Stimulated activated CD8-positive, alpha-beta memory T cell treated with anti-CD3 and anti-CD28 coated beads, Interleukin-15, amount 100 ng/mL, for 4 hours (primary cell): ENCODE results near the gene SCCPDH.
A peak's percentile ranks its signal among the peaks of the same experiment; 100 is the strongest.
"Not testable (repeated sequence)": the region's sequence is repeated elsewhere in the genome, so short reads cannot be mapped to it uniquely, and the experiment has no call there.

Experiments
- DNase-seq, 2 donors: peaks; one replicate each; pipeline ENCODE4 v3.0.0-alpha.2; 2020; ENCODE audit warnings: low read depth in 2 of 2

SCCPDH gene

GRCh38 chr1:246724016-246724730, at the start of gene SCCPDH:
Gene SCCPDH (plus strand): TSS chr1:246724409. CDS start chr1:246724423, 14 bp downstream.
- peak; percentile 38 to 53 for DNase-seq

- no peak for DNase-seq
These were observed 46.4 kb upstream of the SCCPDH start for GRCh38 chr1:246677842-246678241.

- DNase-seq: no peak
These were observed 45.1 kb upstream of the SCCPDH start for GRCh38 chr1:246678816-246679793.

- DNase-seq: no peak
These were observed 44.4 kb upstream of the SCCPDH start for GRCh38 chr1:246679794-246680177.

- no peak for DNase-seq
These were observed 44.0 kb upstream of the SCCPDH start for GRCh38 chr1:246680190-246680589.

- no peak for DNase-seq
These were observed 43.5 kb upstream of the SCCPDH start for GRCh38 chr1:246680696-246681130.

GRCh38 chr1:246681900-246682895, 42.0 kb upstream of the SCCPDH start:
- DNase-seq: no peak

GRCh38 chr1:246683521-246683920, 40.7 kb upstream of the SCCPDH start:
- DNase-seq: no peak

- no peak for DNase-seq
These were observed 37.2 kb upstream of the SCCPDH start for GRCh38 chr1:246687002-246687401.

GRCh38 chr1:246689409-246690008, 34.7 kb upstream of the SCCPDH start:
- peak in 1 of 2 donors; percentile 13 for DNase-seq

GRCh38 chr1:246690100-246690499, 34.1 kb upstream of the SCCPDH start:
- no peak for DNase-seq

GRCh38 chr1:246691622-246692495, 32.4 kb upstream of the SCCPDH start:
- DNase-seq: no peak

GRCh38 chr1:246694213-246694895, 29.9 kb upstream of the SCCPDH start:
- DNase-seq: not testable (repeated sequence)

- no peak for DNase-seq
These were observed 29.1 kb upstream of the SCCPDH start for GRCh38 chr1:246695136-246695535.

- no peak for DNase-seq
These were observed 28.5 kb upstream of the SCCPDH start for GRCh38 chr1:246695666-246696065.

GRCh38 chr1:246698466-246699094, 25.6 kb upstream of the SCCPDH start:
- no peak for DNase-seq

- peak; percentile 35 to 70 for DNase-seq
These were observed 25.0 kb upstream of the SCCPDH start for GRCh38 chr1:246699095-246699735.

- DNase-seq: no peak
These were observed 20.6 kb upstream of the SCCPDH start for GRCh38 chr1:246703581-246703980.
